Measurements from ENCODE around the gene ARID1B.

The ARID1B gene

DNA sequence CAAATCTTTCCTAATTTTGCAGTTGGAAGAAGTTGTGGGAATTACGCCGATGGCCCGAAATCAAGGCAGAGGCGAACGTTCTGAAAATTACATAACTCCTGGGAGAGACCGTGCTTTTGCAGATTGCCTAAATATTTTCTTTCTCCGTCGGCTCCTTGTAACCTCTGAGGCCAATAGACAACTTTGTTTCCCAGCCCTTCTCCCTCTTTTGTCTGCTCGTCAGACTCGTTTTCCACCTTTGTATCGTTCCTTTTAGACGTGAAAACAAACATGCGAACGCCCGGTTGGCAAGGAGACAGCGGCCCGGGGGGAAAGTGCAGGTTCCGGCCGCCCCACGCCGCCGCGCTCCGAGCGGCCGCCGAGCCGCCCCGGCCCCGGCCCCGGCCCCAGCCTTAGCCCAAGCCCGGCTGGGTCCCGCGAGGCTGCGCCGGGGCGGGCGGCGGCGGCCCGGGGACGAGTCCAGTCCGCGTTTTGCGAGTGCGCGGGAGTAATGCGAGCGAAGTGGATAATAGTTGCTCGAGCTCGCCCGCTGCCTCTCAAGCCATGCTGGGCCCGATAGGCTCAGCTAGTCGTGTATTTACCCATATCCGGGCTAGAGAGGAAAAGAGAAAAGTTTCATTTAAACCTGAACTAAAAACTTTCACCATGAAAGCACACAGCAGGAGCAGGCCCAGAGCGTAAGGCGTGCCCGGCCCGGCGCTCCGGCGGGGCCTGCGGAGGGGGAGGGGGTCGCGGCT is at the start of gene ARID1B:
TSS of gene ARID1B (plus strand) at position 539 of the 737 bp plus-strand sequence. CDS start 303 bp downstream, outside the sequence.
- peak; percentile 46 for DNase-seq

- no peak for DNase-seq
Observed at GRCh38 chr6:156727715-156728385, 49.3 kb upstream of the ARID1B start.

DNA sequence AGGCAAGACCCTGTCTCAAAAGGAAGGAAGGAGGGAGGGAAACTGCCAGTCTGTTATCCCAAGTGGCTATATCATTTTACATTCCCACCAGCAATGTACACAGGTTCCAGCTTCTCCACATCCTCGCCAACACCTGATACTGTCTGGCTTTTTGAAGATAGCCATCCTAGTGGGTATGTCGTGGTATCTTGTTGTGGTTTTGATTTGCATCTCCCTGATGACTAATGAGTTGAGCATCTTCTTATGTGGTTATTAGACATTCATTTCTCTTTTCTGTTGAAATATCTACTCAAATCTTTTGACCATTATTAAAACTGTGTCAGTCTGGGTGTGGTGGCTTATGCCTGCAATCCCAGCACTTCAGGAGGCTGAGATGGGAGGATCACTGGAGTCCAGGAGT is 47.9 kb upstream of the ARID1B start:
- no peak for DNase-seq

DNA sequence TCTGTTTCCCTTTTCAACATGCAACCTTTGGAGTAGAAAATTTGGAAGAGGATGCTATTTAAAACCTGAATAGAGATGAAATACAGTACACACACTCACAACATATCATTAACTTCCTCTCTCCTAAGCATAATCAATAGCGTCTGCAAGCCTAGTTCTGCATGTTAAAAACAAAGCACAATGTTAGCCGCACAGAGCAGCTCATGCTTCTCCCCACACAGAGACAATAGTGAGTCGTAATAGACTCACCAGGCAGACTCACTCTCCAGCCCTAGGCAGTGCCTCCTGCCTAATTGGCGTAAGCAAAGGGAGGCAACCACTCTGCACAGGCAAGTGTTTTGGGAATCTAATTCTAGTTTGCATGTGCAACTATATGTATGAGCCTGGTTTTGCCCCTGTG is 45.8 kb upstream of the ARID1B start:
- DNase-seq: peak; percentile 53

DNA sequence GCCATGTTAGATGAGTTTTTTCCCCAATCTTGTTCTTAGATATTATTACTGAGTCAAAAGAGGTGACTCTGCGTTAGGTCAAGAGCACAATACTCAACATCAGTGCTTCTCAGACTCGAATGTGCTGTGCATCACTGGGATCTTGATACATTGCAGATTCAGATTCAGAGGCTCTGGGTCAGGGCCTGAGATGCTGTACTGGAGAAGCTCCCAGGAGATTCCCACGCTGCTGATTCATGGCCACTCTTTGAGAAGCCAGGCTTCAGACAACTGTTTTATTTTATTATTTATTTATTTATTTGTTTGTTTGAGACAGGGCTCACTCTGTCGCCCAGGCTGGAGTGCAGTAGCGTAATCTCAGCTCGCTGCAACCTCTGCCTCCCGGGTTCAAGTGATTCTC is 41.4 kb upstream of the ARID1B start:
- DNase-seq: no peak

DNA sequence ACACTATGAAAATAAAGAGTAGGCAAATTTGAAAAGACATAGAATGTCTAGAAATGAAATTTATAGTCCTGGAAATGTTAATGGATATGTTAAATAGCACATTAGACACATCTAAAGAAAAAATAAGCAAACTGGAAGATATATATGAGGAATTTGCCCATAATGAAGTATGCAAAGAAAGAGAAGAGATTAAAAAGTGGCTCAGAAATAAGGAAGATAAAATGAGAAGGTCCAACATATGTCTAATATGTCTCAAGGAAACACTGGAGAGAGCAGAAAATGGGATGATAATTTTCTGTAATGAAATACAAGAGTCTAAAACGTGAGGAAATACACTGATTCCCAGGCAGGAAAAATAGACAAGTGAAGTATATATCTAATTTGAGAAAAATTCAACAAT is 36.6 kb upstream of the ARID1B start:
- DNase-seq: no peak

GRCh38 chr6:156741287-156742073 is 35.7 kb upstream of the ARID1B start:
- no peak for DNase-seq

GRCh38 chr6:156747715-156748114 is 29.5 kb upstream of the ARID1B start:
- DNase-seq: no peak

- no peak for DNase-seq
Observed at GRCh38 chr6:156748504-156748903, 28.7 kb upstream of the ARID1B start.

DNA sequence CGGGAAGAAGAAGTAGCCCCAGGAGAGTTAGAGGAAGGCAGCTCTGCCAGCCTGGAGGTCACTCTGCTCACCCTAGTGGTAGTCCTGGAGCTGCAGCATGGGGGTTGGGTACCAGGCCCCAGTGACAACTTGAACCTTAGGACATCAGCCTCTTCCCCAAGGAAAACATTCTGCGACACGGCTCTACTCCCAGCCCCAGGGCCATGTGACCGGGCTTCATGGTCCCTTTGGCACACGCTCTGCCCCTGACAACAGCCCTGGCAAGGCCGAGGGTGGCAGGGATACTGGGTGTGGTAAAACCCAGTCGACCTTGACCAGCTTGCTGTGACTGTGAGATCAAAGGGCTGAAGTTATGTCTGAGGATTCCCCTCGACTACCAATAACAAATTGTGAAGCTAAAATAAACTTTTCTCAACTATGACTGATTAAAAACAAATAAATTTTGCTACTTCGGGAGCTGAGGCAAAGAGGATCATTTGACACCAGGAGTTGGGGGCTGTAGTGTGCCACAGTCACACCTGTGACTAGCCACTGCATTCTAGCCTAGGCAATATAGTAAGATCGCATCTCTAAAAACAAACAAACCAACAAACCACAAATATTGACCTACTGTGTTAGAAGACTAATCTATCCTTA is 24.4 kb upstream of the ARID1B start:
- no peak for DNase-seq

DNA sequence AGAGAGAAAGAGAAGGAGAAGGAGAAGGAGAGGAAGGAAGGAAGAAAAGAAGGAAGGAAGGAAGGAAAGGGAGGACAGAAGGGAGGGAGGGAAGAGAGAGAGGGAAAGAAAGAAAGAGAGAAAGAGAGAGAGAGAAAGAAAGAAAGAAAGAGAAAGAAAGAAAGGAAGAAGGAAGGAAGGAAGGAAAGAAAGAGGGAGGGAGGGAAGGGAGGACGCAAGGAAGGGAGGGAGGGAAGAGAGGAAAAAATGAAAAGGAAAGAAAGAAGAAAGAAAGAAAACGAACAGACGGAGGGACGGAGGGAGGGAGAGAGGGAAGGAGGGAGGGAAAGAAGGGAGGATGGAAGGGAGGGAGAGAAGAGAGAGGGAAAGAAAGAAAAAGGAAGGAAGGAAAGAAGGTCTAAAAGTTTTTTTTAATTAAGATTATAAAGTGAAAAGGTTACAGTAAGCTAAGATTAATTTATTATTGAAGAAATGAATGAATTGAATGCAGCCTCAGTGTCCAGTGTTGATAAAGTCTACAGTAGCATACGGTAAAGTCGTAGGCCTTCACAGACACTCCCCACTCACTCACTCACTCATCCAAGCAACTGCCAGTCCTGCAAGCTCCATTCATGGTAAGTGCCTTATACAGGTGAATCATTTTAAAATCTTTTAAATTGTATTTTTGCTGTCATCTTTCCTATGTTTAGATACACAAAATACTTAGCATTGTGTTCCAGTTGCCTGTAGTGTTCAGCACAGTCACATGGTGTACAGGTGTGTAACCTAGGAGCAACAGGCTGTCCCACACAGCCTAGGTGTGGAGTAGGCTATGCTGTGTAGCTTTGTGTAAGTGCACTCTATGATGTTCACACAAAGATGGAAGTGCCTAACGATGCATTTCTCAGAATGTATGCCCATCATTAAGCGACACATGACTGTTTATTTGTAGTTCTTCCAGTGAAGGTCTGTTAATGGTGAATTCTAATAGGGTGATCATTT is 20.3 kb upstream of the ARID1B start:
- no peak for DNase-seq

DNA sequence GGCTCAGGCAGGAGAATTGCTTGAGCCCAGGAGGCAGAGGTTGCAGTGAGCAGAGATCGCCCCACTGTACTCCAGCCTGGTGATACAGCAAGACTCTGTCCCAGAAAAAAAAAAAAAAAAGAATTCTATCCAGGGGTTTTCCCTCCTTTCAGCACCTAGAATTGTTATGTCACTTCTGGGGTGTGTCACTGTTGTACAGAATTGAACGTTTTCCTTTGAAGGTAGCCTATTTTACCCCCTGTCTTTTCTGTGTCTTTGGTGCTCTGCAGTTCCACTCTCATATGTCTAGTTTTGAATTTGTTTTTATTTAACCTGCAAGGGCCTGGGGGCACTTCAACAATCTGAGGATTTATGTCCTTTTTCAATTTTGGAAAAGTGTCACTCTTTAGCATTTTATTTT is 19.3 kb upstream of the ARID1B start:
- no peak for DNase-seq

DNA sequence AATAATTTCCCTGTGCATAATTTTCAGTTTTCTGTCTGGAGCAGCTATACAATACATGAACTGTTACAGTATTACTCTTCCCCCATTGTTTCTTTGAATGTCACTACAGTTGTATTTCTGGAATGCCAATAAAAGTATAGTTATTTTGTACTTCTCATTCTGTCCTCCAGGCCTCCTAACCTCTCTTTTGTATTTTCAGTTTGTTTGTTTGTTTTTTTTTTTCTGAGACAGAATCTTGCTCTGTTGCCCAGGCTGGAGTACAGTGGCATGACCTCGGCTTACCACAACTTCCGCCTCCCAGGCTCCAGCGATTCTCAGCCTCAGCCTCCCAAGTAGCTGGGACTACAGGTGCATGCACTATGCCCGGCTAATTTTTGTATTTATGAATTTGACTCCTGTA is 16.8 kb upstream of the ARID1B start:
- DNase-seq: no peak

GRCh38 chr6:156762547-156762946 is 14.6 kb upstream of the ARID1B start:
- no peak for DNase-seq

- no peak for DNase-seq
Observed at GRCh38 chr6:156765117-156765516, 12.1 kb upstream of the ARID1B start.

- no peak for DNase-seq
Observed at GRCh38 chr6:156767603-156768467, 9.3 kb upstream of the ARID1B start.

DNA sequence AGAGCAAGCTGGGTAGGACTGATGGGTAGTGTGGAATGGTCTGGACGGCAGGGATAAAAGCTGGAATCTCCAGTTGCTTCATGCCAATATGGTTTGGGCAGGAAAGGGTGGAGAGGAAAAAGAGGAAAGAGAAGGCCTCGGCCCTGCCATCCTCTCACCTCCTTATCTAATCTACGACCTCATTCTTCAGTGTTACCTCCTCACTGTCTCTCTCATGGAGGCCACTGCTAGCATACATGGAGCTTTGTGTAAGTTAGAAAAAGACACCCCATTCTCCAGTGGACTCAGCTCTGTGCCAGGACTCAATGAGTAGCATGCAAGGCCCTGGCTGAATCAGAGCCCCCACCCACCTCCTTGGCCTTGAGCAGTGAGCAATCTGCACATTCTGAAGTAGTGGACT is 6.1 kb upstream of the ARID1B start:
- DNase-seq: no peak

DNA sequence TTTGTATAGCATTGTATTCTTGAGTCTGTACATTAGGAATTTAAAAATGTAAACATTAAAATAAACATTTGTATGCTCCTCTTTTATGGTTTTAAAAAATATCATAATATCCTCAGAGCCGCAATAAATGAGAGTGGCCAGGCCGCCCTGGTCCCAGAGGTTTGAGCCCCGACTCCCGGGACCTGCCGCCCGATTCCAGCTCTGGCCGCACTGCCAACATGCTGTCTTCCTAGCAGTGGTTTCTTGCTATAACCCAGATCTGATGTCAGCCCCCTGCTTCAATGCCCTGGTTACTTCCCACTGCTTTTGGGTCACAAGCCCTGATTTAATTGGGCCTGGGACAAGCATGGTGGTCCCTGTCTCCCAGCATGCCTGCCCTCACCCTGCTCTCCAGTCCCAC is 5.4 kb upstream of the ARID1B start:
- no peak for DNase-seq

DNA sequence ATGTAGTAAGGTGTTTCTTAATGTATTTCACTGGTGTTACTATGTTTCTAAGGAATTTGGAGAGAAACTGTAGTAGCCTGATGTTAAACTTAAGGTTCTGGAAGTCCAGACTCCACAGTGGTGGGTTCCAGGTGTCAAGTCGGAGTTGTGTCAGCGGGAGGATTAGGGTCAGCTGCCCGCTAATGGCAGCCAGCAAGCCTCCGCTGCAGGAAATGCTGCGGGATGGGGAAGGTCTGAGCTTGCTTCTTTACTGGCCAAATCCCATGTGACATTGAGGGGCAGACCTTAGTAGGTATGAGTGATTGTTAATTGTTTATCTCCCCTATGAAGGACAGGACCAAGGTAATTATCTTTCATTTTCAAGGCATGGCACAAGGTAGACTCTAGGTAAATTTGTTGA is 3.7 kb upstream of the ARID1B start:
- DNase-seq: no peak

- DNase-seq: no peak
Observed at GRCh38 chr6:156773935-156774852, 3.0 kb upstream of the ARID1B start.

All from NCI-H1694 (cell line).